HG02571 (cell line): ENCODE data around the gene ABCC3.
A peak's percentile ranks its signal among the peaks of the same experiment; 100 is the strongest.
"Not testable (repeated sequence)": the region's sequence is repeated elsewhere in the genome, so short reads cannot be mapped to it uniquely, and the experiment has no call there.

ENCODE experiments used
- ATAC-seq: cut with Tn5 transposase; IDR thresholded peaks from one replicate; pipeline ENCODE4 v1.9.1; 2021; ENCODE audit warnings: mild to moderate bottlenecking, moderate library complexity; ENCODE audit not compliant: unreplicated experiment

The ABCC3 gene

GRCh38 chr17:50696365-50696879, 61.7 kb downstream of the ABCC3 start:
- no peak for ATAC-seq

DNA sequence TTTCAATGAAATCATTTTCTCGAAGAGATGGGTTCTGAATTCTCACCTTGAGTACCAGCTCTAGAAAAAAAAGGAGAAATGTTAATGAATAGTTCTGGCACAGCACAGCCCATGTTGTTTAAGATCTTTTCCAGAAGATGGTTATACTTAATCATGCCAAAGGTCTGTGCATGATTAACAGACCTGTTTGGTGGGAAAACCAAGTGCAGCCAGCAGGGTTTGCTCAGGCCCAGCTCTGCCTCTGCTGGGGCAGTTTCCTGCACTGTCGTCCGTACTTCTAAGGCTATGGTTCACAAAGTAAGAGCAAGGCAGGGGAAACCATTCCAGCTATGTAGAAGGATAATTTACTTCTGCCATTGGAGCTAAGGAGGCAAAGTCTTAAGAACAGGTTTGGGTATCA, 62.4 kb downstream of the ABCC3 start:
- no peak for ATAC-seq

DNA sequence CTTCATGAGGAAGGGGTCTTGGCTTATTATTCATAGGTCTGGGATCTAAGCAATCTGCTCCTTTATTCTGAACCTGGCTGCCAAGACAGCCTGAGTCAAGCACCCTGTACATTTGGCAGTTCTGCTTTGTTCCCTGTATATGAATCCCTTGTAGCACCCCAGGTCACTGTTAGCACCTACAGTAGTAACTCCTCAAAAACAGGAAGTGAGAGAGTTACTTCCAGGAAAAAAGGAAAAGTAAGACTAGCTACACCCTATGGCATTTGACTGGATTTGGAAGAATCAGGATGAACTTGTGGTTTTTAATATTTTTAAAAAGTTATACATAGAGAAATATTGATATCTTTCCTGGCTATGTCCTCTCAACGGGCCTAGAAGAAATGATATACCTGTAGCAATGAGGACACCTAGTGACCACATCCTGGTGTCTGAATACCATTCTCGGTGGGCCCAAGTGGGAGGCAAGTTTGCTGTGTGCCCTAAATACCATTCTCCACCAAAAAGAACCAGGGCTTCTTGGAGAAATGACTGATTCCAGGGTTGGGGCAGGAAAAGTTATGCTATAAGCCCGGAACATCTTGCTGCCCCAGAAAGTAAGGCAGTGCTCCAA, 63.1 kb downstream of the ABCC3 start:
- ATAC-seq: no peak

DNA sequence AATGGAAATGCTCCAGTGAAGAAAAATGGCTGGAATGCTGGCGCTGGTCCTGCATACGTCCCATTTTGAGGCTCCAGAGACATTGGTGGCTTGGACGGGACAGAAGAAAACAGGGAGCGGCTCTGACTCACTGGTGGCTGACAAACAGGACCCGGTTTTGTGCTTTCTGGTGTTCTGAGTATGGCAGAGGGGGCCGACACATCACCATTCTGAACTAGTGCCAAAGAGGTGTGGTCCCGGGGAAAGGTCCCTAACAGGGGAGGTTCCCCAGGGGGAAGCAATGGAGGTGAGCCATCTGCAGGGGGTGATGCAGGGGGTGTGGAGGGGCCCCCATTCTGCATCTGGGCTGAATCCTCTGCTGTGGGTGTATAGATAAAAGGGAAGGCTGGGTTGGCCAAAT, 64.7 kb downstream of the ABCC3 start:
- ATAC-seq: no peak

DNA sequence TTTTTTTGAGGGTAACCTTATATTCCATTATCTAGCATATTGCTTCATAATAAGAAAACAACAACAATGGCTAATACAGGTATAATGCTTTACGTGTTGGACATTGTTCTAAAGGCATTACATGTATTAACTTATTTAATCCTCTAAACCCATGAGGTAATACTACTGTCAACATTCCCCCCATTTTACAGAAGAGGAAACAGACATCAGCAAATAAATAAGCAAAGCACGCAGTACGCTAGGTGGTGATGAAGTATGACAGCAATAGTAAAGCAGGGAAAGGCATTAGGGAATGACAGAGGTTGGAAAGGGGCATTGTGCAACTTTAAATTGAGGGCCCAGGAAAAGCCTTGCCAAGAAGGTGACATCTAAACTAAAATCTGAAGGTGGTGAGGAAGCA, 68.5 kb downstream of the ABCC3 start:
- ATAC-seq: no peak

DNA sequence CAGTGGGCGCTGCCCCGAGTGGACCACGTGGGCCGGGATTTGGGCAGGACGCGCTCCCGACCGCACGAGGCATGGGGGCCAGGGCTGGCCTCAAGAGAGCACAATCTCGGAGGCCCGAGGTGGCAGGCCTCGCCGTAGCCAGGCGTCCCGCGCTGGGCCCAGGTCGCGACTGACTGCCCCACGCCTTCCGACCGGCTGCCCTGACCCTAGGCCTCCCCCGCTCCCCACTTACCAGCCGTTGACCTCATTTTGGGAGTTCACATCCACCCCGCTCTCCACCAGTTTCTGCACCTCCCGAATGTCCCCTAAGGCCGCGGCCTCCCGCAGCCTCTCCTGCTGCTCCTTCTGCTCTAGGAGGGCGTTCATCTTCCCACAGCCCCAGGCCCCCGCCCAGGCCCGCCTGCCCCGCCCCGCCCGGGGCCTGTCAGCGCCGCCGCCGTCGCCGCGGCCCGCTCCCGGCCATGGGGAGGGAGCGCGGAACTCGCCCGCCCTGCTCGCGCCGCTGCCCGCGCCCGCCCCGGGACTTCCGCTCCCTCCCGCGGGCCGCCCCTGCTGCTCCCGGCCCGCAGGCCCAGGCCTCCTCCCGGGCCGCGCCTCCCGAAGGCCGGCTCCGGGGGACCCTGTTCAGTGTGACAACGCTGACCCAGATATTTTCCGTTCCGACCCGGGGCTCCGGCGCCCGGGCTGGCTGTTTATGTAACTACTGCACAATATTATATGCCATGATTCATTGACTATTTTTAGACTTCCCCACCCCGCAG, 72.8 kb downstream of the ABCC3 start, which contains the start of gene ANKRD40:
Gene ANKRD40 (minus strand): TSS at position 626 of the 761 bp plus-strand sequence. CDS start 260 bp downstream, at position 366.
- peak; percentile 71 for ATAC-seq

DNA sequence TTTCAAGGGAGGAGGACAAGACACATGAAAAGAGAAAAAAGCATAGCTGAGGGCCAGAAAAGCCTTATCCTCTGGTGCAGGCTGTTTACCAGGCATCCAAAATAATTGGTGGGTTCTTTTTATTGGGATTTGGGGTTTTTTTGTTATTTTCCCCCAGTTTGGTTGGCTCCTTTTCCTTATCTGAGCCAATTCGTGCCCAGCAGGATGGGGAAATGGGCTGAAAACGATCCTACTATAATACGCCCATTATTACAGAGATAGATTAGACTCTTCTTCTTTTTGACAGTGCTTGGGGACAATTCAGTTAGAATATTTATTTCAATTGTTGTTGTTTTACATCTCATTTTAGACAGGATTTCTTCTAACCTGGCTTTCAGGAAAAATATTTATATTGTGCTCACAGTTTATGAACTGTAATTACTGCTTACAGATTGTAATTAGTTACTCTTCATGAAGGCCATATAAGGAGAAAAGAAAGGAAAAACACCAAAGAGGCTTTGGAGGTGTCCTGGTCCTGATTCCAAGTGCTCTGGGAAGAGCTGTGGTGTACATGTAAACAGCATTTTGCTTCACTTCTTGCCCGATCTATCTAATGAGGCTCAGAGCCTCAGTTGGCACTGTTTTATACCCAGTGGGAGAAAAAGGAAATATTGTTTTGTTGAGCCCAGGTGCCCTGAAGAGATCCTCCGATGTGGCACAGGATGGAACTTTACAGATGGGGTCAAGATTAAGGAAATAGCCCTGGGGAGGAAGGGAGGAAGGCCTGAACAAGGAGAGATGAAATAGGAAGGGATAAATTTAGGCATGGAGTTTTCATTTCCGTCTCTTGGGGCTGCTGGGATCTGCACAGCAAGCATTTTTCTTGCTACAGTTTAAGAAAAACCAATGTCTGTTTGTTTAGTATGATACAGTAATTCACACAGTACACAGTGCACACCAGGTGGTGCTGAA, 73.6 kb downstream of the ABCC3 start:
- ATAC-seq: no peak

DNA sequence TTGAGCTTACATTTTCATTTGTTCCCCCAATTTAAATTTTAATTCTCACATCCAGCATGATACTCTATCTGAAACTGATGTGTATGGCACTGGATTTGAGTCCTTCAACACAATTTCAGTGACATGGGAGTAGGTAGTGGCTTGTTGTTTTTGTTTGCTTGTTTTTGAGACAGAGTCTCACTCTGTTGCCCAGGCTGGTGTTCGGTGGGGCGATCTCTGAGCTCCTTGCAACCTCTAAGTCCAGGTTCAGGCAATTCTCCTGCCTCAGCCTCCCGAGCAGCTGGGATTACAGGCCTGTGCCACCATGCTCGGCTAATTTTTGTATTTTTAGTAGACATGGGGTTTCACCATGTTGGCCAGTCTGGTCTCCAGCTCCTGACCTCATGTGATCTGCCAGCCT, 74.4 kb downstream of the ABCC3 start:
- ATAC-seq: not testable (repeated sequence)

- ATAC-seq: no peak
Observed at GRCh38 chr17:50710025-50710424, 75.3 kb downstream of the ABCC3 start.

DNA sequence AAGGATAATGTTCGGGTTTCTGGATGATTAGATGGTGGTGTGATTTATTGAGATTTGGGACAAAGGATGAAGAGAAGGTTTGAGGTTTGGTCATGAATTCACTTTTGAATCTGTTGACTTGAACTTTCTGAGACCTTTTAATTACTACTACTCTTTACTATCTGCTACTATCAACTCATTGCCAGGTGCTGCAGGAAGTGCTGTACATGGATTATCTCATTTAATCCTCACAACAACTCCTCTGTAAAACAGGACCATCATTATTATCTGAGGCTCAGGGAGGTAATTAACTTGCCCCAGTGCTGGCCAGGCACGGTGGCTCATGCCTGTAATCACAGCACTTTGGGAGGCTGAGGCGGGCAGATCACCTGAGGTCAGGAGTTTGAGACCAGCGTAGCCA, 76.0 kb downstream of the ABCC3 start:
- ATAC-seq: no peak

GRCh38 chr17:50712641-50713040, 78.0 kb downstream of the ABCC3 start:
- ATAC-seq: no peak

- ATAC-seq: no peak
Observed at GRCh38 chr17:50715471-50715870, 80.8 kb downstream of the ABCC3 start.

DNA sequence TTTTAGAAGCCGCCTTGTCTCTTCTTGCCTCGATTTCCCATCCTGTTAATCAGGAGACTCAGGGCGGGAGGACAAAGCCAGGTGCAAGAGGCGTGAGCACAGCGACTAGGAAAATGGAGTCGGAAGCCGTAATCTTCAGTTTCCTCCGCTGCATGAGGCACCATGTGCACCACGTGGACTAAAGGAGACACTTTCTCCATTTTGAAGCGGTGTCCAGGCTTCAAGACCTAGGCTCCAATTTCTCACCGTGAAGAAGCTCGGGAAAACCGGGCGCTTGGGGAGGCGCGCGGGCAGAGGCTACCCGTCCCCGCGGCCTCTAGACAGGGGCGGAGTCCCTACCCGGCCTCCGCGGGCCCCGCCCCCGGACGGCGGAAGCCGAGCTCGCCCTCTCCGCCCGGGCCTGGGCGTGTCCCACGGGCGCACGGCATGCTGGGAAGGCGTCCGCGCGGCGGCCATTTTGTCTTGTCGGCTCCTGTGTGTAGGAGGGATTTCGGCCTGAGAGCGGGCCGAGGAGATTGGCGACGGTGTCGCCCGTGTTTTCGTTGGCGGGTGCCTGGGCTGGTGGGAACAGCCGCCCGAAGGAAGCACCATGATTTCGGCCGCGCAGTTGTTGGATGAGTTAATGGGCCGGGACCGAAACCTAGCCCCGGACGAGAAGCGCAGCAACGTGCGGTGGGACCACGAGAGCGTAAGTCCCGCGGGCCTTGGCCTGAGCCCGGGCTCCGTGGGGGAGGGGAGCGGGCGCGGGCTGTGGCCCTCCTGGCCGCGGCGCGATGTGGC, 84.7 kb downstream of the ABCC3 start, which contains the start of gene LUC7L3:
Gene LUC7L3 (plus strand): TSS at position 460 of the 780 bp plus-strand sequence. CDS start 130 bp downstream, at position 590.
- ATAC-seq: peak; percentile 86

DNA sequence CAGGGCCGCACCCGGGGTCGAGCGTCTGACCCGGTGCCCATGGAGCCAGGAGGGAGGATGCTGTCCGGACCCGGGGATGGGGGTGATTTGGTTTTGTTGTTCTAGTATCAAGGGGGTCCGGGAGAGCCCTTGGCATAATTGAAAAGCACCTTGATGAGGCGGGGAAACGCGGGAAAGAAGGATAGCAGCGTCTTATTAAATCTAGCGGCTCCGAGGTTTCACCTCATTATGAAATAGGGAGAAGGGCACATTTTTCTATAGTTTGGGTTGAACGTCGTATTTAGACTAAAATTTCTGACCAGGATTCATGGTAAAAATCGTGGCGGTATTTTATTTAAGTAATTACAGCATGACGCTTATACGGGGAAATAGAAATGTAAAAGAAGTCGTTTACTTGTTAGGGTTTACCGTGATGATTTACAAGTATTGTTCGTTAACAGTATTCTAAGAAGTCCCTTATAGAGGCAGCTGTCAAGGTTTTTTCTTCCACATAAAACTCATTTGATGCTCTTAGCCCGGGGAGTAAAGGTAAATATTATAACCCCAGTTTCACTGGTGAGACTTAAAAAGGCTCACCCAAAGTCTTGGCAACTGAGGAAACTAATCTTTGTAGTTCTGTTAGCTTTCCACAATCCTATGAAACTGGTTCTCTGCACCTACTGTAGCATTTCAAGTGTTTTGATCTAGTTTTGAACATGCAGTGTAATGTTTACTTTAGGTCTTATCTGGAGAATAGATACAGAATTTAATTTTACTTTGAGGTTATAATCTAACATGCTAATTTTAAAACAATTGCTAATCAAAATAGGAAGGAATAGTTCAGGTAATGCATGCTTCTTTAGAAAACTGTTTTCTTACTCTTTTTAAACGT, 85.5 kb downstream of the ABCC3 start:
- no peak for ATAC-seq

DNA sequence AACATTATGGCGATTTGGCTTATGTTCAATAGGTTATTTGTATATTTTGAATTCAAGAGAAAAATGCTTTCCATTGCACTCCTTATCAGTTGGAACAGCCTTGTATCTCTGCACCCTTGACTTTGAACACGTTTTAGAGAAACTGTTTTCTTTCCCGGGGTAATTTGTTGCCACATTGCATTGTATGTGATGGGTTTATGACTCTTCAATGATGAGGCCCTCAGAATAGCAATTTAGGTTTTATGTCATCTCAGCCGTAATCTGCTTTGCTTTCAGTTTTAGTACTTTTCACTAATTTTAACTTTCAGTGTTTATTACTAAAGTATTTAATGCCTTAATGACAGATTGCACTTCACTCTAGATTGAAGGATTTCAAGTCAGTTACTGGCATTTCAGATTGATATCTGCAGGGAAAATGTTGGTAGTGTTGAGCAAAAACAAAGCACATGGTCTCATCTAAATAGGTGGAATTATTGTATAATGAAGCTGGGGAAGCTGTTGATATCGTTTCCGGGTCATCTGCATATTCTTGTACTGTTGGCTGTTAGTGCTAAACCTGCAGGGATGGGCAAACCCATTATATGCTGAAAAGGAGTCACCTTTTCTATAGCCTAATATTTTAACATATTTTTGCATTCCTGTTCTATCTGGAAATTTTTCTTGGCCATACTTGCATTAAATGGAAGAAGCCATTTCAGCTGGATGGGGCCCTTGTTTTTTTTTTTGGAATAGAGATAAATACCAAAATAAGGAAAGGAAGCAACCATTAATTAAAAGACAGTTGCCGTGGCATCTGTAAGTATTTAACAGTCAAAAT, 86.7 kb downstream of the ABCC3 start:
- no peak for ATAC-seq

GRCh38 chr17:50722746-50723145, 88.1 kb downstream of the ABCC3 start:
- ATAC-seq: no peak

DNA sequence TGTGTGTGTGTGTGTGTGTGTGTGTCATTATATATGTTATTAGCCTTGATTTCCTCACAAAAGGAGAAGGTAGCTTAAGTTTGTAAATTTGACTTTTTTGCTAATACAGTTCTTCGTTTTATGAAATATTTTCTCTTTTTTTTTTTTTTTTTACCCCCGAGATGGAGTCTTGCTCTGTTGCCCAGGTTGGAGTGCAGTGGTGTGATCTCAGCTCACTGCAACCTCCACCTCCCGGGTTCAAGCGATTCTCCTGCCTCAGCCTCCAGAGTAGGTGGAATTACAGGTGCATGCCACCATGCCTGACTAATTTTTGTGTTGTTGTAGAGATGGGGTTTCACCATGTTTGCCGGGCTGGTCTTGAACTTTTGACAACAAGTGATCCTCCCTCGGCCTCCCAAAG, 89.9 kb downstream of the ABCC3 start:
- not testable (repeated sequence) for ATAC-seq
